ENCODE measurements around the gene CLN6.

DNA sequence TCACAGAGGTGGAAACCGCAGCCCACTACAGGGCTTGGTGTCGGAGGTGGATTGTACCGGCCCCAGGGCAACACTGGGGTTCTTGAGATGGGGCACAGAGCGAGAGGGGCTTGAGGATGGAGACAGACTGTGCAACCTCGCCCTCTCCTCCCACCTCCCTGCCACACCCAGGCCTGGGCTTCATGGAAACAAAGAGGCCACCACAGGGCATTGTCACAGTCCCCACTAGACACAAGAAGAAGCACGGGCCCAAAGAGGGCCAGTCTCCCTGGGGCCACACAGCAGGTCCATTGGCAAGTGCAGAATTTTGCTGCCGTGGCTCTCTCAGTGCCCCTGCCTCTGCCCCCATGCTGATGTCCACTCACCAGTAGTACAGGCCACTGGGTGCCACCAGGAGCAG is 20.3 kb downstream of the CLN6 start:
- TF ChIP-seq, protein P1, sequence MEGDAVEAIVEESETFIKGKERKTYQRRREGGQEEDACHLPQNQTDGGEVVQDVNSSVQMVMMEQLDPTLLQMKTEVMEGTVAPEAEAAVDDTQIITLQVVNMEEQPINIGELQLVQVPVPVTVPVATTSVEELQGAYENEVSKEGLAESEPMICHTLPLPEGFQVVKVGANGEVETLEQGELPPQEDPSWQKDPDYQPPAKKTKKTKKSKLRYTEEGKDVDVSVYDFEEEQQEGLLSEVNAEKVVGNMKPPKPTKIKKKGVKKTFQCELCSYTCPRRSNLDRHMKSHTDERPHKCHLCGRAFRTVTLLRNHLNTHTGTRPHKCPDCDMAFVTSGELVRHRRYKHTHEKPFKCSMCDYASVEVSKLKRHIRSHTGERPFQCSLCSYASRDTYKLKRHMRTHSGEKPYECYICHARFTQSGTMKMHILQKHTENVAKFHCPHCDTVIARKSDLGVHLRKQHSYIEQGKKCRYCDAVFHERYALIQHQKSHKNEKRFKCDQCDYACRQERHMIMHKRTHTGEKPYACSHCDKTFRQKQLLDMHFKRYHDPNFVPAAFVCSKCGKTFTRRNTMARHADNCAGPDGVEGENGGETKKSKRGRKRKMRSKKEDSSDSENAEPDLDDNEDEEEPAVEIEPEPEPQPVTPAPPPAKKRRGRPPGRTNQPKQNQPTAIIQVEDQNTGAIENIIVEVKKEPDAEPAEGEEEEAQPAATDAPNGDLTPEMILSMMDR (IDR thresholded peaks at IDR 0.05): no peak
- no peak for TF ChIP-seq POLR2A (IDR thresholded peaks at IDR 0.05)
